SK-N-SH (cell line): ENCODE results near the gene STK17B. TPM values are rescaled to one million over a fixed set of nuclear protein-coding genes. Genes with fewer than 3 reads are reported as not detected.

Experiments
- CTCF ChIA-PET: fragments of 300-600, 350-600 bp; formaldehyde crosslinking; extraction: SDS; loops from one replicate; lab custom pipeline; 2021; lab: Yijun Ruan, JAX
- POLR2A ChIA-PET: fragments of 350-600 bp; sonication (Branson Sonifier 250); formaldehyde crosslinking; extraction: SDS; loops from one replicate; lab custom pipeline; 2020; ENCODE audit warnings: antibody characterized with exemption, inconsistent platforms; lab: Yijun Ruan, JAX
- DNase-seq: peaks from one replicate; pipeline ENCODE4 v3.0.0; 2012
- H2AFZ ChIP-seq: fragments of 200-600 bp; sonication (generic); 2 replicates; pipeline ENCODE4 v1.8.1; 2016; ENCODE audit warnings: antibody characterized with exemption, mild to moderate bottlenecking, low read depth
- H3F3A ChIP-seq: fragments of 200-600 bp; sonication (generic); replicated peaks from 2 replicates; pipeline ENCODE3; 2016; ENCODE audit warnings: antibody characterized with exemption, mild to moderate bottlenecking; ENCODE audit not compliant: insufficient read depth
- H3K27ac ChIP-seq, 2 experiments: fragments of 200-500 bp in 1 of 2; fragments of 200-600 bp in 1 of 2; sonication (Bioruptor generic) in 1 of 2; sonication (generic), shearing (Covaris generic) in 1 of 2; 2 replicates each; pipeline versions ENCODE4 v1.5.1 to v1.6.1; 2014 to 2016; ENCODE audit warnings: low read depth in 2 of 2, inconsistent platforms in 1 of 2, low read length in 1 of 2, mild to moderate bottlenecking in 1 of 2, mixed read lengths in 1 of 2
- H3K27me3 ChIP-seq: fragments of 200-600 bp; sonication (generic), shearing (Covaris generic); 2 replicates; pipeline ENCODE4 v1.6.1; 2016; ENCODE audit warnings: mixed run types; ENCODE audit not compliant: insufficient read depth
- H3K36me3 ChIP-seq, 2 experiments: fragments of 200-500 bp in 1 of 2; fragments of 200-600 bp in 1 of 2; sonication (Bioruptor generic) in 1 of 2; sonication (generic) in 1 of 2; replicated peaks in 1 of 2; 2 replicates each; pipeline versions ENCODE3 to v1.5.1; 2014 to 2016; ENCODE audit warnings: low read length in 1 of 2, mild to moderate bottlenecking in 1 of 2; ENCODE audit not compliant: insufficient read depth in 2 of 2, control insufficient read depth in 1 of 2
- H3K4me1 ChIP-seq, 2 experiments: fragments of 200-500 bp in 1 of 2; fragments of 200-600 bp in 1 of 2; sonication (Bioruptor generic) in 1 of 2; sonication (generic), shearing (Covaris generic) in 1 of 2; 2 replicates each; pipeline versions ENCODE4 v1.5.1 to v1.6.1; 2014 to 2016; ENCODE audit warnings: low read depth in 1 of 2, low read length in 1 of 2, mixed run types in 1 of 2; ENCODE audit not compliant: insufficient read depth in 2 of 2, control insufficient read depth in 1 of 2
- H3K4me2 ChIP-seq: fragments of 200-600 bp; sonication (generic), shearing (Covaris generic); 2 replicates; pipeline ENCODE4 v1.6.1; 2017; ENCODE audit warnings: mixed run types
- H3K4me3 ChIP-seq, 2 experiments: fragments of 200-500 bp in 1 of 2; fragments of 200-600 bp in 1 of 2; sonication (Bioruptor generic) in 1 of 2; sonication (generic), shearing (Covaris generic) in 1 of 2; 2 replicates each; pipeline versions ENCODE4 v1.5.1 to v1.8.1; 2014 to 2016; ENCODE audit warnings: low read depth in 2 of 2, inconsistent platforms in 1 of 2, low read length in 1 of 2, mild to moderate bottlenecking in 1 of 2, mixed read lengths in 1 of 2, moderate library complexity in 1 of 2
- H3K79me2 ChIP-seq: fragments of 200-600 bp; sonication (generic); 2 replicates; pipeline ENCODE4 v1.8.1; 2017; ENCODE audit warnings: mild to moderate bottlenecking; ENCODE audit not compliant: insufficient read depth
- H3K9ac ChIP-seq: fragments of 200-600 bp; sonication (generic); 2 replicates; pipeline ENCODE4 v1.6.1; 2017; ENCODE audit warnings: mixed run types
- H3K9me2 ChIP-seq: fragments of 200-600 bp; sonication (generic); 2 replicates; pipeline ENCODE4 v1.6.1; 2017; ENCODE audit warnings: mixed run types
- H3K9me3 ChIP-seq: fragments of 200-600 bp; sonication (generic); 2 replicates; pipeline ENCODE4 v1.6.1; 2017; ENCODE audit warnings: mixed run types, mild to moderate bottlenecking, moderate library complexity
- H4K20me1 ChIP-seq: fragments of 200-600 bp; sonication (generic); 2 replicates; pipeline ENCODE4 v1.6.1; 2017; ENCODE audit warnings: mild to moderate bottlenecking, mixed run types; ENCODE audit not compliant: insufficient read depth
- CHD2 ChIP-seq: fragments of 150-350 bp; IDR thresholded peaks from 2 replicates; pipeline ENCODE4 v1.6.1; 2018; ENCODE audit warnings: low read length; ENCODE audit not compliant: partially characterized antibody
- ELF1 ChIP-seq: IDR thresholded peaks from 2 replicates; pipeline ENCODE4 v1.4.0; 2012
- FOSL2 ChIP-seq: IDR thresholded peaks from 2 replicates; pipeline ENCODE4 v1.4.0; 2012; ENCODE audit warnings: low read depth, mild to moderate bottlenecking, moderate library complexity, borderline replicate concordance
- FOXM1 ChIP-seq: IDR thresholded peaks from 2 replicates; pipeline ENCODE4 v1.4.0; 2012; ENCODE audit warnings: low read depth, mild to moderate bottlenecking
- GABPA ChIP-seq: IDR thresholded peaks from 2 replicates; pipeline ENCODE4 v1.4.0; 2012; ENCODE audit warnings: low read depth, mild to moderate bottlenecking
- JUND ChIP-seq: IDR thresholded peaks from 2 replicates; pipeline ENCODE4 v1.4.0; 2012
- NRF1 ChIP-seq: IDR thresholded peaks from 2 replicates; pipeline ENCODE4 v1.6.1; 2012; ENCODE audit warnings: low read depth, mild to moderate bottlenecking, low read length
- PBX3 ChIP-seq: IDR thresholded peaks from 2 replicates; pipeline ENCODE4; 2012
- POLR2AphosphoS5 ChIP-seq: IDR thresholded peaks from 2 replicates; pipeline ENCODE4 v1.6.1; 2012; ENCODE audit warnings: low read depth, low read length
- RCOR1 ChIP-seq: fragments of 150-350 bp; IDR thresholded peaks from 2 replicates; pipeline ENCODE4 v1.6.1; 2017; ENCODE audit warnings: antibody characterized with exemption, low read length
- RFX5 ChIP-seq: IDR thresholded peaks from 2 replicates; pipeline ENCODE4 v1.6.1; 2012; ENCODE audit warnings: mild to moderate bottlenecking, improper control_type of control experiment, low read length
- SMC3 ChIP-seq: IDR thresholded peaks from 2 replicates; pipeline ENCODE4 v1.6.1; 2012; ENCODE audit warnings: low read depth, low read length, improper control_type of control experiment
- TAF1 ChIP-seq: IDR thresholded peaks from 2 replicates; pipeline ENCODE4 v1.6.1; 2012; ENCODE audit warnings: low read depth, mild to moderate bottlenecking, low read length, moderate library complexity, borderline replicate concordance
- TCF12 ChIP-seq: IDR thresholded peaks from 2 replicates; pipeline ENCODE4 v1.4.0; 2012
- TEAD4 ChIP-seq: IDR thresholded peaks from 2 replicates; pipeline ENCODE4 v1.4.0; 2012; ENCODE audit warnings: mild to moderate bottlenecking, borderline replicate concordance; ENCODE audit not compliant: insufficient read depth
- ZBTB33 ChIP-seq: IDR thresholded peaks from 2 replicates; pipeline ENCODE4 v1.4.0; 2012; ENCODE audit warnings: low read depth, borderline replicate concordance
- WGBS: methylation state at CpG from one replicate; pipeline ENCODE4 v1.1.6; 2017; ENCODE audit warnings: low lambda C conversion rate; 5-methylcytosine and 5-hydroxymethylcytosine counted together
- polyA plus RNA-seq, 3 experiments: library from polyadenylated mRNA; depleted of rRNA; stranded (reverse); fragments of >200 nt; gene quantifications; 2 replicates each; pipeline ENCODE4 v1.2.3, GENCODE V29; 2012
- TF ChIP-seq, protein P1 (sequence below): fragments of 200-600 bp; sonication (generic); IDR thresholded peaks from 2 replicates; pipeline ENCODE4 v1.6.1; 2017; ENCODE audit warnings: antibody characterized with exemption, mild to moderate bottlenecking, moderate library complexity
- TF ChIP-seq, protein P2 (sequence below): IDR thresholded peaks from 2 replicates; pipeline ENCODE4 v1.4.0; 2012; ENCODE audit warnings: low read depth, borderline replicate concordance
- TF ChIP-seq, protein P3 (sequence below): IDR thresholded peaks from 2 replicates; pipeline ENCODE4 v1.4.0; 2012; ENCODE audit warnings: low read depth

Gene STK17B
- polyA plus RNA-seq, 1 of the 3 experiments (the other 2 are of a cell fraction), result 5.1 TPM

DNA sequence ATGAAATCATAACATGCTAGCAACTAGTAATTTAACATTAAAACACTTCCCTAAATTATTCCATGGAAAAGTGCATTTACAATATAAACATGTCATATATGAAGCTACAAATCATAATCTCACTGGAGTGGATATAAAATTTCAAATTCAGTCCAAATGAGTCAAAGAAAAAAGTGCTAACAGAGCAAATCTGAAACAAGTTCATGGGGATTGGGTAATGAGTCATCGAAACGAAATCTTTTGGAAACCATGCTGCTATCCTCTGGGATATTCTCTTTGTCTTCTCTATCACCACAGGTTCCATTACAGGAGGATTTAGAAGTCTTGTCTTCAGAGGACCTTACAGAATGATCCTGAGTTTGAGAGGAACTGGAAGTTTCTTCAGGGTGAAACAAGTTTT, 34.1 kb downstream of the STK17B start:
- H3K27me3 ChIP-seq, result no peaks in the 10 kb centered on the region
- TF ChIP-seq, protein P1, sequence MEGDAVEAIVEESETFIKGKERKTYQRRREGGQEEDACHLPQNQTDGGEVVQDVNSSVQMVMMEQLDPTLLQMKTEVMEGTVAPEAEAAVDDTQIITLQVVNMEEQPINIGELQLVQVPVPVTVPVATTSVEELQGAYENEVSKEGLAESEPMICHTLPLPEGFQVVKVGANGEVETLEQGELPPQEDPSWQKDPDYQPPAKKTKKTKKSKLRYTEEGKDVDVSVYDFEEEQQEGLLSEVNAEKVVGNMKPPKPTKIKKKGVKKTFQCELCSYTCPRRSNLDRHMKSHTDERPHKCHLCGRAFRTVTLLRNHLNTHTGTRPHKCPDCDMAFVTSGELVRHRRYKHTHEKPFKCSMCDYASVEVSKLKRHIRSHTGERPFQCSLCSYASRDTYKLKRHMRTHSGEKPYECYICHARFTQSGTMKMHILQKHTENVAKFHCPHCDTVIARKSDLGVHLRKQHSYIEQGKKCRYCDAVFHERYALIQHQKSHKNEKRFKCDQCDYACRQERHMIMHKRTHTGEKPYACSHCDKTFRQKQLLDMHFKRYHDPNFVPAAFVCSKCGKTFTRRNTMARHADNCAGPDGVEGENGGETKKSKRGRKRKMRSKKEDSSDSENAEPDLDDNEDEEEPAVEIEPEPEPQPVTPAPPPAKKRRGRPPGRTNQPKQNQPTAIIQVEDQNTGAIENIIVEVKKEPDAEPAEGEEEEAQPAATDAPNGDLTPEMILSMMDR, result no peak
- TF ChIP-seq RFX5 (no peak), JUND (no peak), GABPA (no peak), RCOR1 (no peak), SMC3 (no peak), PBX3 (no peak), POLR2AphosphoS5 (no peak), TEAD4 (no peak), FOXM1 (no peak), TAF1 (no peak), CHD2 (no peak), ELF1 (no peak), NRF1 (no peak), ZBTB33 (no peak), TCF12 (no peak), FOSL2 (no peak)
- TF ChIP-seq, protein P2, sequence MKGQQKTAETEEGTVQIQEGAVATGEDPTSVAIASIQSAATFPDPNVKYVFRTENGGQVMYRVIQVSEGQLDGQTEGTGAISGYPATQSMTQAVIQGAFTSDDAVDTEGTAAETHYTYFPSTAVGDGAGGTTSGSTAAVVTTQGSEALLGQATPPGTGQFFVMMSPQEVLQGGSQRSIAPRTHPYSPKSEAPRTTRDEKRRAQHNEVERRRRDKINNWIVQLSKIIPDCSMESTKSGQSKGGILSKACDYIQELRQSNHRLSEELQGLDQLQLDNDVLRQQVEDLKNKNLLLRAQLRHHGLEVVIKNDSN, result no peak
- TF ChIP-seq, protein P3, sequence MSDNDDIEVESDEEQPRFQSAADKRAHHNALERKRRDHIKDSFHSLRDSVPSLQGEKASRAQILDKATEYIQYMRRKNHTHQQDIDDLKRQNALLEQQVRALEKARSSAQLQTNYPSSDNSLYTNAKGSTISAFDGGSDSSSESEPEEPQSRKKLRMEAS, result no peak
- TF ChIP-seq, all 33 proteins: peak for 0
- ChIA-PET POLR2A (no interaction called here), CTCF (no interaction called here)
- H3F3A ChIP-seq, result peaks cover 51% of the 10 kb centered on the region
- H3K79me2 ChIP-seq, result peaks cover 12% of the 10 kb centered on the region; the same call in 1 of the 2 replicates
- H3K4me3 ChIP-seq, result no peak overlapping the region
- H3K9me2 ChIP-seq, result no peaks in the 10 kb centered on the region; the same call in 1 of the 2 replicates
- H3K4me2 ChIP-seq, result no peak overlapping the region
- peaks cover 58 to 98% of the 10 kb centered on the region in 2 experiments for H3K36me3 ChIP-seq
- no peak overlapping the region for H3K9ac ChIP-seq
- DNase-seq, result no peak
- no peaks in the 10 kb centered on the region for H4K20me1 ChIP-seq
- WGBS, result 96% methylated on average over 2 of the region's 2 CpGs
- peaks cover 23% of the 10 kb centered on the region for H3K9me3 ChIP-seq
- H3K27ac ChIP-seq, result no peak overlapping the region
- no peak overlapping the region for H2AFZ ChIP-seq
- no peaks in the 10 kb centered on the region for H3K4me1 ChIP-seq
